K562 (cell line): ENCODE measurements around the gene PSRC1. TPM values are rescaled to one million over a fixed set of nuclear protein-coding genes. Genes with fewer than 3 reads are reported as not detected.
A peak's percentile ranks its signal among the peaks of the same experiment; 100 is the strongest.

ENCODE experiments used
- BCOR ChIP-seq: fragments of 450-650 bp; IDR thresholded peaks from 2 replicates; pipeline ENCODE4 v1.6.1; 2016
- CHCHD3 ChIP-seq: fragments of 250-450 bp; sonication (Bioruptor Pico); IDR thresholded peaks from 2 replicates; pipeline ENCODE4 v2.1.2; 2022; ENCODE audit warnings: mild to moderate bottlenecking
- EP400 ChIP-seq: fragments of 450-650 bp; IDR thresholded peaks from 2 replicates; pipeline ENCODE4 v1.6.1; 2017; ENCODE audit warnings: antibody characterized with exemption, mild to moderate bottlenecking, moderate library complexity
- FOXA1 ChIP-seq: fragments of 450-650 bp; IDR thresholded peaks from 2 replicates; pipeline ENCODE4 v1.6.1; 2016; ENCODE audit warnings: mild to moderate bottlenecking, borderline replicate concordance
- FOXP1 ChIP-seq: sonication (generic); formaldehyde crosslinking; IDR thresholded peaks from 2 replicates; pipeline ENCODE4 v1.8.0; 2022; ENCODE audit warnings: mild to moderate bottlenecking, missing genetic modification reagents
- GTF3C2 ChIP-seq: IDR thresholded peaks from 3 replicates; pipeline ENCODE4 v1.6.1; 2011; ENCODE audit warnings: borderline replicate concordance, mild to moderate bottlenecking, moderate library complexity; ENCODE audit not compliant: insufficient read length; ENCODE audit errors: extremely low read depth
- JUN ChIP-seq, 2 experiments: sonication (generic) in 1 of 2; formaldehyde crosslinking in 1 of 2; IDR thresholded peaks; 2 replicates each; pipeline versions ENCODE4 v1.6.1 to v1.8.0; 2012 to 2022; ENCODE audit warnings: borderline replicate concordance in 2 of 2, mild to moderate bottlenecking in 2 of 2, improper control_type of control experiment in 1 of 2, low read depth in 1 of 2, low read length in 1 of 2, missing genetic modification reagents in 1 of 2
- KLF1 ChIP-seq: fragments of 450-650 bp; IDR thresholded peaks from 2 replicates; pipeline ENCODE4 v1.6.1; 2016; ENCODE audit warnings: missing genetic modification characterization, missing compliant biosample characterization
- L3MBTL2 ChIP-seq: fragments of 450-650 bp; IDR thresholded peaks from 2 replicates; pipeline ENCODE4 v1.6.1; 2016; ENCODE audit warnings: mild to moderate bottlenecking, moderate library complexity
- NFIC ChIP-seq: fragments of 450-650 bp; IDR thresholded peaks from 2 replicates; pipeline ENCODE4 v1.6.1; 2017; ENCODE audit warnings: mild to moderate bottlenecking, inconsistent platforms
- NFXL1 ChIP-seq: fragments of 450-650 bp; formaldehyde crosslinking; IDR thresholded peaks from 2 replicates; pipeline ENCODE4 v1.4.0; 2021; ENCODE audit warnings: mild to moderate bottlenecking
- POLR2A ChIP-seq: fragments of 450-650 bp; conservative IDR thresholded peaks from 2 replicates; pipeline ENCODE4 v1.6.1; 2016
- POLR3A ChIP-seq: IDR thresholded peaks from 2 replicates; pipeline ENCODE4 v1.6.1; 2011; ENCODE audit warnings: borderline replicate concordance, mild to moderate bottlenecking, moderate library complexity; ENCODE audit not compliant: insufficient read length, insufficient read depth; ENCODE audit errors: extremely low read depth
- PRMT5 ChIP-seq: sonication (generic); formaldehyde crosslinking; IDR thresholded peaks from 2 replicates; pipeline ENCODE4 v1.5.0; 2020; ENCODE audit warnings: missing genetic modification reagents
- RBBP5 ChIP-seq: fragments of 200-600 bp; sonication (generic); IDR thresholded peaks from 2 replicates; pipeline ENCODE4 v1.6.1; 2012; ENCODE audit warnings: borderline replicate concordance, mild to moderate bottlenecking, low read length, control low read depth, inconsistent platforms; ENCODE audit not compliant: insufficient read depth, poor library complexity, severe bottlenecking
- TCF7L2 ChIP-seq: fragments of 150-350 bp; IDR thresholded peaks from 2 replicates; pipeline ENCODE4 v1.6.1; 2016; ENCODE audit warnings: low read depth, mild to moderate bottlenecking, low read length, moderate library complexity
- TCFL5 ChIP-seq: fragments of 250-450 bp; sonication (Bioruptor Pico); conservative IDR thresholded peaks from 2 replicates; pipeline ENCODE4 v1.6.1; 2021; ENCODE audit warnings: mild to moderate bottlenecking, moderate library complexity, matching md5 sums
- ZBTB43 ChIP-seq: sonication (generic); formaldehyde crosslinking; IDR thresholded peaks from 2 replicates; pipeline ENCODE4 v1.8.0; 2023; ENCODE audit warnings: mild to moderate bottlenecking, missing genetic modification reagents
- ZC3H11A ChIP-seq: IDR thresholded peaks from 2 replicates; pipeline ENCODE4 v1.6.1; 2012; ENCODE audit warnings: low read depth, low read length, improper control_type of control experiment
- ZNF316 ChIP-seq: fragments of 450-650 bp; IDR thresholded peaks from 2 replicates; pipeline ENCODE4 v1.6.1; 2016
- ZNF695 ChIP-seq: fragments of 450-650 bp; formaldehyde crosslinking; IDR thresholded peaks from 2 replicates; pipeline ENCODE4 v1.4.0; 2020; ENCODE audit warnings: mild to moderate bottlenecking, moderate library complexity
- ZNF696 ChIP-seq: fragments of 250-450 bp; sonication (Bioruptor Pico); conservative IDR thresholded peaks from 2 replicates; pipeline ENCODE4 v1.4.0; 2020; ENCODE audit warnings: mild to moderate bottlenecking, moderate library complexity
- polyA plus RNA-seq, 8 experiments: library from polyadenylated mRNA; depleted of rRNA in 4 of 8; stranded (reverse) in 5 of 8; unstranded in 3 of 8; fragments of >200 nt; fragmentation: Nextera tagmentation in 2 of 8; fragmentation: Illumina TruSeq in 1 of 8; extraction: Ambion mirVana in 2 of 8; extraction: Trizol in 1 of 8; gene quantifications; 2 replicates each; pipeline versions ENCODE4 v1.2.1 to v1.2.3, GENCODE V29; 2011 to 2014; ENCODE audit warnings: inconsistent platforms in 1 of 8, missing spikeins in 1 of 8
- total RNA-seq, 7 experiments: library from RNA; depleted of rRNA in 6 of 7; stranded (reverse); fragments of >200 nt in 6 of 7; fragmentation: Illumina TruSeq in 2 of 7; extraction: Trizol in 2 of 7; gene quantifications; 2 replicates each; pipeline versions ENCODE4 v1.2.1 to v1.2.3, GENCODE V29; 2011 to 2021; ENCODE audit warnings: low replicate concordance in 1 of 7
- TF ChIP-seq, protein P1 (sequence below), 3 experiments: IDR thresholded peaks in 2 of 3; conservative IDR thresholded peaks in 1 of 3; 2 replicates each; pipeline ENCODE4 v1.5.1; 2011 to 2012; ENCODE audit warnings: low read length in 3 of 3, mild to moderate bottlenecking in 3 of 3, control low read depth in 2 of 3, improper control_type of control experiment in 1 of 3, inconsistent platforms in 1 of 3, low read depth in 1 of 3, mixed read lengths in 1 of 3, moderate library complexity in 1 of 3; ENCODE audit not compliant: insufficient read depth in 2 of 3
- TF ChIP-seq, protein P2 (sequence below): fragments of 250-450 bp; sonication (Bioruptor Pico); IDR thresholded peaks from 2 replicates; pipeline ENCODE4 v1.6.1; 2021; ENCODE audit warnings: mild to moderate bottlenecking

The PSRC1 gene
- total and polyA plus RNA-seq, 9 of the 15 experiments (the other 6 are each of a cell fraction or from before 2014, with no cell fraction given) = 6.5 to 65.2 (median 39.3) TPM

DNA sequence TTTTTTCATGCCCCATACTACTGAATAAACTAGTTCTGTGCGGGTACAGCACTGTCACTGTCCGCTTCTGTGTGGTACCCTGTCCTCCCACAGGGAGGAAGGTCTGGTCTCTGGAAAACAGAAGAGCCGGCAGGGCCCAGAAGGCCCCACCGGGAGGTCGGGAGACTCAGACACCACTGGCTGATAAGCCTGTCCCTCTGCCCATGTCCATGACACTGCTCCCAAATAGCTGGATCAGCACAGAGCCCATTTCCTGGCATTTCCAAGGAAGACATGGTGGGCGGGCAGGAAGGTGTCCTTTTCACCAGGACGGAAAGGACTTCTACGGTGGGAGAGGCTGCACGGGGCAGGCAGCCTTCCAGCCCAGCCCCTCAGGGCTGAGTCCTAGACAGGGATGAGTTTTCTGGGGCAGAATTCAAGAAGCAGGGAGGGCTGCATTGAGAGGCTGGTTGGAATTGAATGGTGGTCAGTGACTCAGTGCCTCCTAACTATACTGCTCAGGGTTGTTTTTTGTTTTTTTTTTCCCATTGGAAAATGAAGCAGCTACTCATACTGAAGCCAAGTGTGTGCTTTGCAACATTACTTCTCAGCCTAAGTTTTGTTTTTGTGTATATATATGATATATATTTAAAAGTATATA, 7.1 kb downstream of the PSRC1 start (continued):
- TF ChIP-seq TCF7L2 = no peak
- TF ChIP-seq PRMT5 = no peak
- TF ChIP-seq FOXP1 (CRISPR knock-in tag) = no peak
- no peak for TF ChIP-seq GTF3C2
- no peak for TF ChIP-seq ZC3H11A
- TF ChIP-seq CHCHD3 (CRISPR knock-in tag) = no peak
- TF ChIP-seq ZBTB43 = no peak
- no peak for TF ChIP-seq L3MBTL2
- TF ChIP-seq TCFL5 (CRISPR knock-in tag) = no peak
- no peak for TF ChIP-seq RBBP5
- no peak for TF ChIP-seq KLF1 (tag)
- TF ChIP-seq FOXA1 = no peak
- no peak for TF ChIP-seq EP400
- no peak for TF ChIP-seq BCOR
- TF ChIP-seq NFIC = no peak
- TF ChIP-seq POLR3A = no peak
- TF ChIP-seq, protein P1, sequence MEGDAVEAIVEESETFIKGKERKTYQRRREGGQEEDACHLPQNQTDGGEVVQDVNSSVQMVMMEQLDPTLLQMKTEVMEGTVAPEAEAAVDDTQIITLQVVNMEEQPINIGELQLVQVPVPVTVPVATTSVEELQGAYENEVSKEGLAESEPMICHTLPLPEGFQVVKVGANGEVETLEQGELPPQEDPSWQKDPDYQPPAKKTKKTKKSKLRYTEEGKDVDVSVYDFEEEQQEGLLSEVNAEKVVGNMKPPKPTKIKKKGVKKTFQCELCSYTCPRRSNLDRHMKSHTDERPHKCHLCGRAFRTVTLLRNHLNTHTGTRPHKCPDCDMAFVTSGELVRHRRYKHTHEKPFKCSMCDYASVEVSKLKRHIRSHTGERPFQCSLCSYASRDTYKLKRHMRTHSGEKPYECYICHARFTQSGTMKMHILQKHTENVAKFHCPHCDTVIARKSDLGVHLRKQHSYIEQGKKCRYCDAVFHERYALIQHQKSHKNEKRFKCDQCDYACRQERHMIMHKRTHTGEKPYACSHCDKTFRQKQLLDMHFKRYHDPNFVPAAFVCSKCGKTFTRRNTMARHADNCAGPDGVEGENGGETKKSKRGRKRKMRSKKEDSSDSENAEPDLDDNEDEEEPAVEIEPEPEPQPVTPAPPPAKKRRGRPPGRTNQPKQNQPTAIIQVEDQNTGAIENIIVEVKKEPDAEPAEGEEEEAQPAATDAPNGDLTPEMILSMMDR (IDR thresholded peaks at IDR 0.05 in 2 of 3, conservative IDR thresholded peaks at IDR 0.05 in 1 of 3; ENCODE audit: insufficient read depth in 2 of 3, low read depth in 1 of 3, low read length in 3 of 3) = peak in 2 of 3 experiments; percentile 18; a peak in 1 of 6 replicates
- TF ChIP-seq JUN (IDR thresholded peaks at IDR 0.05; ENCODE audit: borderline replicate concordance, low read depth, low read length) = no peak
- TF ChIP-seq JUN (CRISPR knock-in tag; IDR thresholded peaks at IDR 0.05; ENCODE audit: borderline replicate concordance) = no peak
- TF ChIP-seq, protein P2, sequence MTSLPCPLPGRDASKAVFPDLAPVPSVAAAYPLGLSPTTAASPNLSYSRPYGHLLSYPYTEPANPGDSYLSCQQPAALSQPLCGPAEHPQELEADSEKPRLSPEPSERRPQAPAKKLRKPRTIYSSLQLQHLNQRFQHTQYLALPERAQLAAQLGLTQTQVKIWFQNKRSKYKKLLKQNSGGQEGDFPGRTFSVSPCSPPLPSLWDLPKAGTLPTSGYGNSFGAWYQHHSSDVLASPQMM (CRISPR knock-in tag) = no peak
- peak; percentile 33 for TF ChIP-seq ZNF316
- no peak for TF ChIP-seq NFXL1 (CRISPR knock-in tag)
- TF ChIP-seq POLR2A = peak; percentile 44; the same call in 1 of the 2 replicates
- no peak for TF ChIP-seq ZNF696 (CRISPR knock-in tag)
- TF ChIP-seq ZNF695 (CRISPR knock-in tag) = no peak
